HPDE6-E6E7 (cell line): ENCODE data around the gene ANKRD61.
"Not testable (repeated sequence)": the region's sequence is repeated elsewhere in the genome, so short reads cannot be mapped to it uniquely, and the experiment has no call there.

Experiments
- DNase-seq: peaks from one replicate; pipeline ENCODE4 v3.0.0; 2011; ENCODE audit warnings: missing footprints; ENCODE audit errors: extremely low spot score

Gene ANKRD61

GRCh38 chr7:6031567-6031966 is 391 bp downstream of the ANKRD61 start:
- no peak for DNase-seq

GRCh38 chr7:6032167-6032566 is 991 bp downstream of the ANKRD61 start:
- DNase-seq = no peak

GRCh38 chr7:6032641-6033040 is 1.5 kb downstream of the ANKRD61 start:
- no peak for DNase-seq

GRCh38 chr7:6035165-6035564 is 4.0 kb downstream of the ANKRD61 start:
- no peak for DNase-seq

- DNase-seq = no peak
Measured at GRCh38 chr7:6035686-6036085, 4.5 kb downstream of the ANKRD61 start.

- no peak for DNase-seq
Measured at GRCh38 chr7:6049780-6050179, 18.6 kb downstream of the ANKRD61 start.

GRCh38 chr7:6051185-6051584 is 20.0 kb downstream of the ANKRD61 start:
- DNase-seq = not testable (repeated sequence)

GRCh38 chr7:6056616-6057015 is 25.4 kb downstream of the ANKRD61 start:
- DNase-seq = no peak

GRCh38 chr7:6057316-6058129 is 26.3 kb downstream of the ANKRD61 start:
- no peak for DNase-seq

- DNase-seq = not testable (repeated sequence)
Measured at GRCh38 chr7:6059941-6060340, 28.8 kb downstream of the ANKRD61 start.

GRCh38 chr7:6071406-6071805 is 40.2 kb downstream of the ANKRD61 start:
- no peak for DNase-seq

- DNase-seq = no peak
Measured at GRCh38 chr7:6074612-6075380, 43.6 kb downstream of the ANKRD61 start.

GRCh38 chr7:6078548-6078947 is 47.4 kb downstream of the ANKRD61 start:
- DNase-seq = no peak

GRCh38 chr7:6083047-6083446 is 51.9 kb downstream of the ANKRD61 start:
- not testable (repeated sequence) for DNase-seq
